Osteocyte (in vitro differentiated cells): ENCODE data around the gene ELOVL5. TPM values are rescaled to one million over a fixed set of nuclear protein-coding genes. Genes with fewer than 3 reads are reported as not detected.

Source experiments
- DNase-seq: peaks from one replicate; pipeline ENCODE4 v3.0.0; 2021; ENCODE audit warnings: mixed read lengths; ENCODE audit not compliant: unreplicated experiment; ENCODE audit errors: extremely low spot score
- H3K27ac Mint-ChIP-seq: one replicate; pipeline ENCODE4 v1.8.0; 2021; ENCODE audit warnings: mild to moderate bottlenecking, mixed read lengths; ENCODE audit not compliant: unreplicated experiment
- H3K27me3 Mint-ChIP-seq: one replicate; pipeline ENCODE4 v1.8.0; 2021; ENCODE audit warnings: mixed read lengths; ENCODE audit not compliant: unreplicated experiment
- H3K36me3 Mint-ChIP-seq: one replicate; pipeline ENCODE4 v1.8.0; 2021; ENCODE audit warnings: mixed read lengths; ENCODE audit not compliant: unreplicated experiment
- H3K4me1 Mint-ChIP-seq: one replicate; pipeline ENCODE4 v1.8.0; 2021; ENCODE audit warnings: mixed read lengths; ENCODE audit not compliant: unreplicated experiment
- H3K4me3 Mint-ChIP-seq: one replicate; pipeline ENCODE4 v1.8.0; 2021; ENCODE audit warnings: mild to moderate bottlenecking, moderate library complexity, mixed read lengths; ENCODE audit not compliant: unreplicated experiment
- H3K9me3 Mint-ChIP-seq: one replicate; pipeline ENCODE4 v1.8.0; 2021; ENCODE audit warnings: mixed read lengths; ENCODE audit not compliant: unreplicated experiment
- total RNA-seq: library from RNA; stranded (reverse); gene quantifications from 2 replicates; pipeline ENCODE4 v1.2.1, GENCODE V29; 2021
- TF ChIP-seq, protein P1 (sequence below): fragments of 200-600 bp; sonication (generic); IDR thresholded peaks from 2 replicates; pipeline ENCODE4 v1.5.0; 2021; ENCODE audit warnings: antibody characterized with exemption, mild to moderate bottlenecking, moderate library complexity

Gene ELOVL5
- total RNA-seq, 1 donor from 2014 or later, result 89.4 TPM

DNA sequence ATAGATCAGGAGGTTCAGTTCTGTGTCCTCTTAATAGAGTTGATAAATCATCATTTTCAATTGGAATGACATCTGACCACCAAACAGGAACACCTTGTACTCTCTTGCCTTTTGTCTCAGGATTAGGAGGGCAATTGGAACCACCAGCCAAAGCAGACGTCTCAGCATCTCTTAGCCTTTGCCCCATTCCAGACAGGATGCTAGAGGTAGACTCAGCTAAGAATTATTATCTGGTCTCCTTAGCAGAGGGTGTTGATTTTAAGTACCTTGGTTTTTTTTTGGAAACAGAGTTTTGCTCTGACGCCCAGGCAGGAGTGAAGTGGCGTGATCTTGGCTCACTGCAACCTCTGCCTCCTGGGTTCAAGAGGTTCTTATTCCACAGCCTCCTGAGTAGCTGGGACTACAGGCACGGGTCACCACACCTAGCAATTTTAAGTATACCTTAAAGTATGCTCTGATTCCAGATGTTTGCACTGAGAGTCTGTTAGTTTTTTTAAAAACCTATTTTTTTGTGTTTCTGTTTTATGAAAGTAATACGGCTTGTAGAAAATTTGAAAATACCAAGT is 28.0 kb upstream of the ELOVL5 start:
- H3K4me1 Mint-ChIP-seq, result peaks cover 1% of the 10 kb centered on the region
- peaks cover 47% of the 10 kb centered on the region for H3K27me3 Mint-ChIP-seq
- H3K36me3 Mint-ChIP-seq, result no peaks in the 10 kb centered on the region
- TF ChIP-seq, protein P1, sequence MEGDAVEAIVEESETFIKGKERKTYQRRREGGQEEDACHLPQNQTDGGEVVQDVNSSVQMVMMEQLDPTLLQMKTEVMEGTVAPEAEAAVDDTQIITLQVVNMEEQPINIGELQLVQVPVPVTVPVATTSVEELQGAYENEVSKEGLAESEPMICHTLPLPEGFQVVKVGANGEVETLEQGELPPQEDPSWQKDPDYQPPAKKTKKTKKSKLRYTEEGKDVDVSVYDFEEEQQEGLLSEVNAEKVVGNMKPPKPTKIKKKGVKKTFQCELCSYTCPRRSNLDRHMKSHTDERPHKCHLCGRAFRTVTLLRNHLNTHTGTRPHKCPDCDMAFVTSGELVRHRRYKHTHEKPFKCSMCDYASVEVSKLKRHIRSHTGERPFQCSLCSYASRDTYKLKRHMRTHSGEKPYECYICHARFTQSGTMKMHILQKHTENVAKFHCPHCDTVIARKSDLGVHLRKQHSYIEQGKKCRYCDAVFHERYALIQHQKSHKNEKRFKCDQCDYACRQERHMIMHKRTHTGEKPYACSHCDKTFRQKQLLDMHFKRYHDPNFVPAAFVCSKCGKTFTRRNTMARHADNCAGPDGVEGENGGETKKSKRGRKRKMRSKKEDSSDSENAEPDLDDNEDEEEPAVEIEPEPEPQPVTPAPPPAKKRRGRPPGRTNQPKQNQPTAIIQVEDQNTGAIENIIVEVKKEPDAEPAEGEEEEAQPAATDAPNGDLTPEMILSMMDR, result no peak
- H3K4me3 Mint-ChIP-seq, result no peak overlapping the region
- H3K27ac Mint-ChIP-seq, result no peak overlapping the region
- no peaks in the 10 kb centered on the region for H3K9me3 Mint-ChIP-seq
- DNase-seq, result no peak

DNA sequence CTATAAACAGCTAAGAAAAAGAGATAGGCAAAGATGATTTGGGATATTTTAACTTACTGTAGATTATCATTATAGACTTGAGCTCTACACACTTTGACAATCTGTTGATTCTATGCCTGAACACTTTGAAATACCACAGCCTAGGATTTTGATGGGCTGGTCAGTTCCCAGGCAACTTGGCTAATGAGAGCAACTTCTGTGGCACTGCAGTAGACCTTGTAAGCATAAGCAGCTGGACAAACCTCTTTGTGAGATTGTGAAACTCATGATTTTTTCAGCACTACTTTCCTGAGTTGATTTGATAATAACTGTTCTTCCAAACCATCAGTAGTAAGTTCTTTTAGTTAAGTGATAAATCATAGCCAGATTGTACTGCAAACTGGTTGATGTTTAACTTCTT is 27.1 kb upstream of the ELOVL5 start:
- peaks cover 1% of the 10 kb centered on the region for H3K4me1 Mint-ChIP-seq
- TF ChIP-seq, protein P1, result no peak

DNA sequence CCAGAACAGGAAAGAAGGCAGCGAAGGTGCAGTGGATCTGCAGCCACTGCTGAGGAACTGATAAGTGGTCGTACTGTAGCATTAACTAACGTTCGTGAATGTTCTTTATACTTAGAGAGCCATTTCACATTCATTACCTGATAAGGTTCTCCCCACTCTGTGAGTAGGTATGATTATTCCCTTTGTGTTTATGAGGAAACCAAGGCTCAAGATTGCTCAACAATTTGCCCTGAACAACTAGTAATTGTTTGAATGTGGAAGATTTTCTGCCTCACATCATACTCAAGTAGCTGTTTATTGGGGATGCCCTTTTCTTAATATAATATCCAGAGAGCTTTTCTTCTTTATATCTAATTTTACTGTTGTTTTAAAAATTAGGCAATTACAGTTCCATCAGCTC is 24.9 kb upstream of the ELOVL5 start:
- no peaks in the 10 kb centered on the region for H3K9me3 Mint-ChIP-seq
- TF ChIP-seq, protein P1, result no peak
- no peak overlapping the region for H3K27ac Mint-ChIP-seq

More for the DNA sequence above, 27.1 kb upstream of the ELOVL5 start:
- no peak for DNase-seq
- Mint-ChIP-seq H3K27me3 (peaks cover 45% of the 10 kb centered on the region), H3K4me3 (no peak overlapping the region), H3K27ac (no peak overlapping the region), H3K36me3 (no peaks in the 10 kb centered on the region), H3K9me3 (no peaks in the 10 kb centered on the region)

DNA sequence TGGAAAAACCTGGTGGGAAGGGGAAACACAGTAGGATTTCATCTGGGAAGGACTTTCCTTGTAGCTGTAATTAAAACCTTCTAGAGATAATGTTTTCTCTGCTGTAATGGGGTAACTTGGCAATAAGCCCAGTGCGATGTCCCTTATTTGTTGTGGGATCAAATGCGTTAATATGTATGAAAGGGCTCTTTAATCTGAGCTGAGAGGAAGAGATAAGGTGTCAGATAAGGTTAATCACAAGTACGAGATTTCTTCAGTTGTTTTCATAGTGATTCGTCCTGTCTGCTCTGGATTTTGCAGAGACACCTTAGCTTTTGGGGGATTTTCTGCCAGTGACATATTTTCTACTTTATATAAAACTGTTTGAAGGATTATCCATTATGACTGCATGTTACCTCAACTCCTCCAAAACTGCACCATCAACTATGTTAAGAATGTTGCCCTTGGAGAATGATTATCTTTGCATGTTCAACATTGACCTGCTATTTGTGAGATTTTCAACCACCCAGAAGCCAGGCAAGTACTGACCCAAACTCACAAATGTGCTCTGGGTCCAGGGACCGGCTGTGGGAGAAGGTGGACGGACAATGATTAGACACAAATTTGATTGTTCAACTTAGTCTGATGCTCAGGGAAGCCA is 21.2 kb upstream of the ELOVL5 start:
- no peak overlapping the region for H3K4me3 Mint-ChIP-seq
- peaks cover 4% of the 10 kb centered on the region for H3K9me3 Mint-ChIP-seq
- TF ChIP-seq, protein P1, result no peak
- no peaks in the 10 kb centered on the region for H3K36me3 Mint-ChIP-seq
- DNase-seq, result no peak
- no peak overlapping the region for H3K27ac Mint-ChIP-seq
- H3K27me3 Mint-ChIP-seq, result peaks cover 23% of the 10 kb centered on the region
- H3K4me1 Mint-ChIP-seq, result no peaks in the 10 kb centered on the region

More for the DNA sequence above, 24.9 kb upstream of the ELOVL5 start:
- Mint-ChIP-seq H3K4me1 (peaks cover 1% of the 10 kb centered on the region), H3K4me3 (no peak overlapping the region), H3K27me3 (peaks cover 45% of the 10 kb centered on the region), H3K36me3 (no peaks in the 10 kb centered on the region)
- no peak for DNase-seq

DNA sequence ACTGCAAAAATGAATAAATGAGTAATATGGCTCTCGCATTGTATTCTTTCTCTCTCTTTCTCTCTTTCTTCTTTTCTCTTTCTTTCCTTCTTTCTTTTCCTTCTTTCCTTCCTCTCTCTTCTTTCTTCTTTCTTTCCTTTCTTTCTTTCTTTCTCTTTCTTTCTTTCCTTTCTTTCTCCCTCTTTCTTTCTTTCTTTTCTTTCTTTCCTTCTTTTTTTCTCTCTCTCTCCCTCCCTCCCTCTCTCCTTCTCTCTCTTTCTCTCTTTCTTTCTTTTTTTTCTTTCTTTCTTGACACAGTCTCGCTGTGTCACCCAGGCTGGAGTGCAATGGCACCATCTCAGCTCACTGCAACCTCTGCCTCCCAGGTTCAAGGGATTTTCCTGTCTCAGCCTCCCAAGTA is 20.3 kb upstream of the ELOVL5 start:
- peaks cover 4% of the 10 kb centered on the region for H3K9me3 Mint-ChIP-seq
- TF ChIP-seq, protein P1, result no peak
- no peaks in the 10 kb centered on the region for H3K36me3 Mint-ChIP-seq
- no peak overlapping the region for H3K27ac Mint-ChIP-seq
- no peaks in the 10 kb centered on the region for H3K4me1 Mint-ChIP-seq
- peaks cover 15% of the 10 kb centered on the region for H3K27me3 Mint-ChIP-seq
- no peak overlapping the region for H3K4me3 Mint-ChIP-seq
- no peak for DNase-seq
